ENCODE results near the gene PLD6. TPM values are rescaled to one million over a fixed set of nuclear protein-coding genes. Genes with fewer than 3 reads are reported as not detected.
"Not testable (repeated sequence)": the region's sequence is repeated elsewhere in the genome, so short reads cannot be mapped to it uniquely, and the experiment has no call there.

PLD6 gene
- total RNA-seq, 2 donors from 2014 or later, result 13.2 to 15.3 TPM

DNA sequence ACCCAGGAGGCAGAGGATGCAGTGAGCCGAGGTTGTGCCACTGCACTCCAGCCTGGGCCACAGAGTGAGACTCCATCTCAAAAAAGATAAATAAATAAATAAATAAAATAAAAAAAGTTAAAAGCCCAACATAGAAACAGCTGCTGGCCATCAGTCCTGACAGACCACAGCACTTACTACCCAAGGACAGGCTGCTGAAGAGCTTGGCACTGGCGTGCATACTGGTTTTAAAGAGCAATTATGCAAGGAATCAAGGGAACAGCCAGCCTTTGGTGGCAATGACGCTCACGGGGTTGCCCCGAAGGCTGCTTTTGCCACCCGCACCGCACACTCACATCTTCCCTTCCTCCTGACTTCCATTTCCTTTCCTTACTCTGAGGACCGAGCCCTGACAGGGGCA lies 4.2 kb downstream of the PLD6 start:
- H3K4me1 Mint-ChIP-seq, result peaks cover 31% of the 10 kb centered on the region
- H3K4me3 Mint-ChIP-seq, result peak overlapping the region; percentile 10
- H3K9me3 ChIP-seq (ENCODE audit: control insufficient read depth, low read length, poor library complexity, severe bottlenecking), result no peaks in the 10 kb centered on the region
- ATAC-seq (no peak), DNase-seq (no peak)
- H3K27ac Mint-ChIP-seq, result no peak overlapping the region
- no peaks in the 10 kb centered on the region for H3K27me3 Mint-ChIP-seq
- H3K36me3 Mint-ChIP-seq (ENCODE audit: low read depth), result peaks cover 3% of the 10 kb centered on the region

DNA sequence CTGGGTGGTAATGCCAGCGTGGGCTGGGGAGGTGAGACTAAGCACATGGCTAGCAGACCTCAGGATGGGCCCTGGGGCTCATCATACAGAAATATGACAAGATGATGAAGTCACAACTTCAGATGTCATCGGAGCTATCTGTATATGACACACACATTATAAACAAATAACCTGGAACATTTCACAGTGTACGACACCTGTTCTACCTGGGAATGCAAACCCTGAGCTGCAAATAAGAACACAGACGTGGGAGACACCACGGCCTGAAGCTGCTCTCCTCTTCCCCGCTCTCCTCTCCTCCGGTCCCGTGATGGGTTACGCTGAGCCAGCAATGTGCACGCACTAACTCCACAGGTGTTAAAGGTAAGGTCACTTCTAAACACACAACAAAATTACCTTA lies 4.9 kb downstream of the PLD6 start:
- H3K27me3 Mint-ChIP-seq, result no peaks in the 10 kb centered on the region
- peaks cover 3% of the 10 kb centered on the region for H3K36me3 Mint-ChIP-seq (ENCODE audit: low read depth)
- H3K4me3 Mint-ChIP-seq, result no peak overlapping the region
- H3K4me1 Mint-ChIP-seq, result peaks cover 31% of the 10 kb centered on the region
- DNase-seq, result no peak
- no peak for ATAC-seq
- no peaks in the 10 kb centered on the region for H3K9me3 ChIP-seq (ENCODE audit: control insufficient read depth, low read length, poor library complexity, severe bottlenecking)
- H3K27ac Mint-ChIP-seq, result no peak overlapping the region

GRCh38 chr17:17200831-17201230 lies 5.3 kb downstream of the PLD6 start:
- Mint-ChIP-seq H3K36me3 (ENCODE audit: low read depth) (peaks cover 3% of the 10 kb centered on the region), H3K27ac (no peak overlapping the region), H3K27me3 (no peaks in the 10 kb centered on the region), H3K4me3 (no peak overlapping the region), H3K4me1 (peaks cover 31% of the 10 kb centered on the region)
- H3K9me3 ChIP-seq (ENCODE audit: control insufficient read depth, low read length, poor library complexity, severe bottlenecking), result no peaks in the 10 kb centered on the region
- ATAC-seq (no peak), DNase-seq (no peak)

DNA sequence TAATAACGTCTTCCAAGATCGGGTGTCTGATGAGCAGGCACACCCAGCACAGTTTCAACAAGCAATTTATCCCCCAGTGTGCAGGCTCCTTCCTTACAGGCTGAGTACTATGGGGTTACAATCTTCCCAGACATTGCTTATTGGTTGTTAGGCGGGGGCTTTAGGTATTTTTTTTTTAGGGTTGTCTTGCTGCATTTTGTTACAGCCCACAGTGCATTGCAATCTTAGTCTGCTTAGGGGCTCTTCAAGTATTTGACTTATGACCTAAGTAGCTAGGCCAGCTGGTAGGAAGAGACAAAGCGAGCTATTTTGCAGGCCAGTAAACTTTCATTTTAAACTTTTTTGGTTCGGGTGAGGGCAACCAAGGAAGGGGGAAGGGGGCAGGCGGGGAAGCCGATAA lies 5.8 kb downstream of the PLD6 start:
- no peak overlapping the region for H3K4me3 Mint-ChIP-seq
- no peaks in the 10 kb centered on the region for H3K9me3 ChIP-seq (ENCODE audit: control insufficient read depth, low read length, poor library complexity, severe bottlenecking)
- no peak for ATAC-seq
- no peak for DNase-seq
- peak overlapping the region; percentile 43 for H3K27ac Mint-ChIP-seq
- H3K27me3 Mint-ChIP-seq, result no peaks in the 10 kb centered on the region
- peaks cover 29% of the 10 kb centered on the region for H3K4me1 Mint-ChIP-seq
- peaks cover 3% of the 10 kb centered on the region for H3K36me3 Mint-ChIP-seq (ENCODE audit: low read depth)

DNA sequence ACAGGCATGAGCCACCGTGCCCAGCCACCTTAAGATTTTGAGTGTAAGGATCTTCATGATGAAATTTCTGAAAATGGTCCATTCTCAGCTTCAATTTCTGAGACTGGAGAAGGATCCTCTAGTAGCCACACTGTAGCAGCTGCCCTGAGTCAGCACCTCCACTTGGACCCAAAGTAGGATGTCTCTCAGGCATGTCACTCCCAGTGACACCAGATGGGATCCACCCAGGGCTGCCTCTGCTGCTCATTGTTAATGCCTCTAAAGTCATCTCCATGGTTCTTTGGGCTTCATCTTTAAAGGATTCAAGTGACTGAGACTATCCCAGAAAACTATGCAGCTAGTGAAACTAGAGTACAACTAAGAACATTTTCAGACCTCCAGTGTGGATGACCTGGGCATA lies 7.9 kb downstream of the PLD6 start:
- Mint-ChIP-seq H3K27me3 (no peaks in the 10 kb centered on the region), H3K4me1 (peaks cover 11% of the 10 kb centered on the region), H3K36me3 (ENCODE audit: low read depth) (peaks cover 3% of the 10 kb centered on the region), H3K27ac (peak overlapping the region; percentile 68), H3K4me3 (no peak overlapping the region)
- ATAC-seq (no peak), DNase-seq (no peak)
- H3K9me3 ChIP-seq (ENCODE audit: control insufficient read depth, low read length, poor library complexity, severe bottlenecking), result no peaks in the 10 kb centered on the region

DNA sequence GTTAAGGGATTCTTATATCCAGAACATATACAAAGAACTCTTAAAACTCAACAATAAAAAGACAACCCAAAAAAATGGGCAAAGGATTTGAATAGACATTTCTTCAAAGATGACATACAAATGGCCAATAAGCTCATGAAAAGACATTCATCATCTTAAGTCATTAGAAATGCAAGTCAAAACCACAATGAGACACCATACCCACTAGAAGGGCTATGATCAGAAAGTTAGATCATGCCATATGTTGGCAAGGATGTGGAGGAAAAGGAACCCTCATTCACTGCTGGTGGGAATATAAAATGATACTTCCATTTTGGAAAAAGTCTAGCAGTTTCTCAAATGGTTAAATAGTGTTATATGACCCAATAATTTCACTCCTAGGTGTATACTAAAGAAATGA lies 9.4 kb downstream of the PLD6 start:
- peak overlapping the region; percentile 4 for H3K27ac Mint-ChIP-seq
- DNase-seq (no peak), ATAC-seq (no peak)
- no peaks in the 10 kb centered on the region for H3K9me3 ChIP-seq (ENCODE audit: control insufficient read depth, low read length, poor library complexity, severe bottlenecking)
- peaks cover 7% of the 10 kb centered on the region for H3K4me1 Mint-ChIP-seq
- H3K27me3 Mint-ChIP-seq, result no peaks in the 10 kb centered on the region
- H3K36me3 Mint-ChIP-seq (ENCODE audit: low read depth), result no peaks in the 10 kb centered on the region
- no peak overlapping the region for H3K4me3 Mint-ChIP-seq

DNA sequence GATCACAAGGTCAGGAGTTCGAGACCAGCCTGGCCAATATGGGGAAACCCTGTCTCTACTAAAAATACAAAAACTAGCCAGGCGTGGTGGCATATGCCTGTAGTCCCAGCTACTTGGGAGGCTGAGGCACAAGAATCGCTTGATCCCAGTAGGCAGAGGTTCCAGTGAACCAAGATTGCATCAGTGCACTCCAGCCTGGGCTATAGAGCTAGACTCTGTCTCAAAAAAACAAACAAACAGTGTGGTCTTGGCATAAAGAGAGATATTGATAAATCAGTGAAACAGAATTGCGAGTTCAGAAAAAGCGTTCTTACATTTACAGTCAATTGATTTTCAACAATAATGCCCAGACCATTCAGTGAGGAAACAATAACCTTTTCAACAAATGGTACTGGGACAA lies 10.7 kb downstream of the PLD6 start:
- not testable (repeated sequence) for H3K27me3 Mint-ChIP-seq; H3K4me3 Mint-ChIP-seq; H3K36me3 Mint-ChIP-seq (ENCODE audit: low read depth); H3K9me3 ChIP-seq (ENCODE audit: control insufficient read depth, low read length, poor library complexity, severe bottlenecking); ATAC-seq; H3K27ac Mint-ChIP-seq; DNase-seq; H3K4me1 Mint-ChIP-seq

- DNase-seq (no peak), ATAC-seq (no peak)
- H3K4me3 Mint-ChIP-seq, result no peak overlapping the region
- no peak overlapping the region for H3K27ac Mint-ChIP-seq
- H3K9me3 ChIP-seq (ENCODE audit: control insufficient read depth, low read length, poor library complexity, severe bottlenecking), result no peaks in the 10 kb centered on the region
- H3K27me3 Mint-ChIP-seq, result no peaks in the 10 kb centered on the region
- no peaks in the 10 kb centered on the region for H3K36me3 Mint-ChIP-seq (ENCODE audit: low read depth)
- peaks cover 4% of the 10 kb centered on the region for H3K4me1 Mint-ChIP-seq
Observed at GRCh38 chr17:17191961-17192381, 14.2 kb downstream of the PLD6 start.

GRCh38 chr17:17191346-17191792 lies 14.8 kb downstream of the PLD6 start:
- H3K27ac Mint-ChIP-seq, result no peak overlapping the region
- no peaks in the 10 kb centered on the region for H3K27me3 Mint-ChIP-seq
- H3K4me1 Mint-ChIP-seq, result peaks cover 5% of the 10 kb centered on the region
- no peak for DNase-seq
- H3K4me3 Mint-ChIP-seq, result no peak overlapping the region
- H3K9me3 ChIP-seq (ENCODE audit: control insufficient read depth, low read length, poor library complexity, severe bottlenecking), result no peaks in the 10 kb centered on the region
- H3K36me3 Mint-ChIP-seq (ENCODE audit: low read depth), result no peaks in the 10 kb centered on the region
- no peak for ATAC-seq

DNA sequence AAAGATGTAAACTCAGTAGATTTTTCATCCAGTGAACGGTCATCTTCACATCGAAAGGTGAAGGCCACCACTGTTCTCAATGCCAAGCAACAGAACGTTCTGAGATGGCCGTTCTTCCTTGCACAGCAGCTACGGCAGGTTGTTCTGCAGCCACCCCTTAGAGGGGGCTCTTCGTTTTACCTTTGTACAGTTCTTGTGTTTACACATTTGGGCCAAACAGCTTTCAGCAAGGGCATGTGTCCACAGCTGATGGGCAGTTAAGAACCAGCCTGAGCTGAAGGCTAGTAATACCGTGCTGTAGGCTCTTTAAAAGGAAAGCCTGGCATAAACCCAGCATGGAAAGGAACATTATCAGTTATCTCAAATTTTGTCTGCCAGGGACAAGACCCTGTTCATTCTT lies 15.9 kb downstream of the PLD6 start:
- Mint-ChIP-seq H3K27me3 (no peaks in the 10 kb centered on the region), H3K27ac (no peak overlapping the region)

GRCh38 chr17:17189559-17189958 lies 16.6 kb downstream of the PLD6 start:
- Mint-ChIP-seq H3K36me3 (ENCODE audit: low read depth) (no peaks in the 10 kb centered on the region), H3K4me1 (peaks cover 20% of the 10 kb centered on the region), H3K4me3 (no peak overlapping the region), H3K27me3 (no peaks in the 10 kb centered on the region), H3K27ac (no peak overlapping the region)
- ATAC-seq (no peak), DNase-seq (no peak)
- H3K9me3 ChIP-seq (ENCODE audit: control insufficient read depth, low read length, poor library complexity, severe bottlenecking), result no peaks in the 10 kb centered on the region

More for the DNA sequence above, 15.9 kb downstream of the PLD6 start:
- H3K4me1 Mint-ChIP-seq, result peaks cover 15% of the 10 kb centered on the region
- DNase-seq (no peak), ATAC-seq (no peak)
- no peaks in the 10 kb centered on the region for H3K36me3 Mint-ChIP-seq (ENCODE audit: low read depth)
- H3K9me3 ChIP-seq (ENCODE audit: control insufficient read depth, low read length, poor library complexity, severe bottlenecking), result no peaks in the 10 kb centered on the region
- H3K4me3 Mint-ChIP-seq, result no peak overlapping the region

DNA sequence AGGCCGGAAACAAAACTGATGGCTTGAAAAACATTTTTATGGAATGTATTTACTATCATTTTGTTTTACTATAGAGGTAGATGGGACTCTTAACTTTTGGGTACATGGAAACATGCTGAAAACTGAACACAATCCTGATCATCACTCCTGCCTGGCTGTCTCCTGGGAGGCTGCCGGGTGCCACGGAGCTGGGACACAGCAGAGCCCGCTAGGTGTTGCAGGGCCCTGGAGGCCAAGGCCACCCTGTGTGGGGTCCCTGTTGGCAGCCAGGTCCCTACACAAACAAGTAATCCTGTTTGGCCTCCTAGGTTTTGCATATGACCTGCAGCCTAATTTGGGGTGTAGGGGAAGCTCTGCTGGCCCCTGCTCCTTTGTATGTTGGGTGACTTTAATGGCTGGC lies 17.5 kb downstream of the PLD6 start:
- H3K4me3 Mint-ChIP-seq, result no peak overlapping the region
- peak overlapping the region; percentile 100 for H3K27ac Mint-ChIP-seq
- peaks cover 27% of the 10 kb centered on the region for H3K4me1 Mint-ChIP-seq

GRCh38 chr17:17186551-17187505 lies 19.3 kb downstream of the PLD6 start:
- Mint-ChIP-seq H3K4me1 (peaks cover 35% of the 10 kb centered on the region), H3K27ac (peak overlapping the region; percentile 100), H3K27me3 (no peaks in the 10 kb centered on the region), H3K36me3 (ENCODE audit: low read depth) (no peaks in the 10 kb centered on the region), H3K4me3 (peak overlapping the region; percentile 76)
- DNase-seq (no peak), ATAC-seq (no peak)
- H3K9me3 ChIP-seq (ENCODE audit: control insufficient read depth, low read length, poor library complexity, severe bottlenecking), result no peaks in the 10 kb centered on the region

More for the DNA sequence above, 17.5 kb downstream of the PLD6 start:
- no peaks in the 10 kb centered on the region for H3K9me3 ChIP-seq (ENCODE audit: control insufficient read depth, low read length, poor library complexity, severe bottlenecking)
- Mint-ChIP-seq H3K27me3 (no peaks in the 10 kb centered on the region), H3K36me3 (ENCODE audit: low read depth) (no peaks in the 10 kb centered on the region)
- ATAC-seq (no peak), DNase-seq (no peak)

GRCh38 chr17:17186051-17186450 lies 20.1 kb downstream of the PLD6 start:
- no peak for ATAC-seq
- DNase-seq, result no peak
- peak overlapping the region; percentile 100 for H3K27ac Mint-ChIP-seq
- peak overlapping the region; percentile 76 for H3K4me3 Mint-ChIP-seq
- no peaks in the 10 kb centered on the region for H3K9me3 ChIP-seq (ENCODE audit: control insufficient read depth, low read length, poor library complexity, severe bottlenecking)
- H3K36me3 Mint-ChIP-seq (ENCODE audit: low read depth), result no peaks in the 10 kb centered on the region
- H3K4me1 Mint-ChIP-seq, result peaks cover 39% of the 10 kb centered on the region
- H3K27me3 Mint-ChIP-seq, result no peaks in the 10 kb centered on the region
